Peyer's patch (tissue), 4 donors: ENCODE data around the gene GFOD1.

Experiments
- CTCF ChIP-seq, 6 experiments: fragments of 450-650 bp in 4 of 6; fragments of 200-600 bp in 2 of 6; sonication (generic) in 1 of 6; IDR thresholded peaks; one replicate each; pipeline ENCODE4 v1.5.1; 2017 to 2019; ENCODE audit warnings: antibody characterized with exemption in 6 of 6, mild to moderate bottlenecking in 3 of 6, moderate library complexity in 1 of 6
- POLR2A ChIP-seq, 2 donors: fragments of 450-650 bp; IDR thresholded peaks; one replicate each; pipeline ENCODE4 v1.5.1; 2017; ENCODE audit warnings: antibody characterized with exemption in 2 of 2, mild to moderate bottlenecking in 2 of 2, moderate library complexity in 2 of 2

- no peak for TF ChIP-seq CTCF (IDR thresholded peaks at IDR 0.05)
- TF ChIP-seq POLR2A (IDR thresholded peaks at IDR 0.05), result no peak
Measured at GRCh38 chr6:13461307-13461706, 26.1 kb downstream of the GFOD1 start.
